HEK293 (cell line): Measurements from ENCODE around the gene LCN6.

Experiments used
- CTCF ChIA-PET: fragments of 350-600 bp; formaldehyde crosslinking; extraction: SDS; loops from one replicate; lab custom pipeline; 2021; ENCODE audit warnings: antibody characterized with exemption; lab: Yijun Ruan, JAX
- POLR2A ChIA-PET: fragments of 300-600 bp; formaldehyde crosslinking; extraction: SDS; loops from one replicate; lab custom pipeline; 2020; ENCODE audit warnings: antibody characterized with exemption, inconsistent platforms; lab: Yijun Ruan, JAX
- H3K27ac ChIP-seq: fragments of 200-500 bp; sonication (Bioruptor generic); 2 replicates; pipeline ENCODE4 v1.5.1; 2014; ENCODE audit warnings: low read depth, low read length, control low read depth, inconsistent platforms; ENCODE audit errors: extremely low read depth
- H3K36me3 ChIP-seq, 2 experiments: fragments of 200-500 bp in 1 of 2; sonication (Bioruptor generic) in 1 of 2; 1 replicate in 1 of 2; 2 replicates in 1 of 2; pipeline ENCODE4 v1.5.1; 2014 to 2017; ENCODE audit warnings: inconsistent platforms in 2 of 2, low read length in 2 of 2; ENCODE audit not compliant: control insufficient read depth in 2 of 2, insufficient read depth in 1 of 2
- H3K4me1 ChIP-seq: fragments of 200-500 bp; sonication (Bioruptor generic); 2 replicates; pipeline ENCODE4 v1.5.1; 2014; ENCODE audit warnings: mild to moderate bottlenecking, low read length, inconsistent platforms; ENCODE audit not compliant: control insufficient read depth, insufficient read depth
- H3K4me3 ChIP-seq: 2 replicates; pipeline ENCODE4 v1.5.1; 2011; ENCODE audit warnings: low read depth, mild to moderate bottlenecking, control low read depth, low read length, moderate library complexity
- H3K9me3 ChIP-seq: fragments of 200-500 bp; sonication (Bioruptor generic); 2 replicates; pipeline ENCODE4 v1.5.1; 2014; ENCODE audit warnings: low read depth, low read length, inconsistent platforms; ENCODE audit not compliant: control insufficient read depth, insufficient read depth
- ATF2 ChIP-seq: fragments of 450-650 bp; formaldehyde crosslinking; IDR thresholded peaks from 2 replicates; pipeline ENCODE4 v1.5.1; 2016; ENCODE audit warnings: missing biosample characterization, missing genetic modification characterization, low read depth
- INSM2 ChIP-seq: fragments of 450-650 bp; formaldehyde crosslinking; IDR thresholded peaks from 2 replicates; pipeline ENCODE4 v1.5.1; 2016; ENCODE audit warnings: missing biosample characterization, missing genetic modification characterization
- KLF1 ChIP-seq: fragments of 450-650 bp; formaldehyde crosslinking; IDR thresholded peaks from 2 replicates; pipeline ENCODE4 v1.5.1; 2016; ENCODE audit warnings: missing biosample characterization, missing genetic modification characterization
- MYNN ChIP-seq: fragments of 450-650 bp; formaldehyde crosslinking; IDR thresholded peaks from 2 replicates; pipeline ENCODE4 v1.5.1; 2016; ENCODE audit warnings: missing biosample characterization, missing genetic modification characterization, borderline replicate concordance
- PRDM6 ChIP-seq: fragments of 450-650 bp; formaldehyde crosslinking; IDR thresholded peaks from 2 replicates; pipeline ENCODE4 v1.5.1; 2017; ENCODE audit warnings: missing biosample characterization, missing genetic modification characterization
- SP7 ChIP-seq: fragments of 450-650 bp; formaldehyde crosslinking; IDR thresholded peaks from 2 replicates; pipeline ENCODE4 v1.5.1; 2016; ENCODE audit warnings: missing biosample characterization, missing genetic modification characterization
- ZBTB1 ChIP-seq: fragments of 450-650 bp; formaldehyde crosslinking; IDR thresholded peaks from 2 replicates; pipeline ENCODE4 v1.5.1; 2016; ENCODE audit warnings: missing biosample characterization, missing genetic modification characterization
- ZBTB10 ChIP-seq: fragments of 450-650 bp; formaldehyde crosslinking; IDR thresholded peaks from 2 replicates; pipeline ENCODE4 v1.5.1; 2016; ENCODE audit warnings: missing biosample characterization, missing genetic modification characterization
- ZBTB21 ChIP-seq: fragments of 450-650 bp; formaldehyde crosslinking; IDR thresholded peaks from 2 replicates; pipeline ENCODE4 v1.5.1; 2017; ENCODE audit warnings: missing biosample characterization, missing genetic modification characterization
- ZNF121 ChIP-seq: fragments of 450-650 bp; formaldehyde crosslinking; IDR thresholded peaks from 2 replicates; pipeline ENCODE4 v1.5.1; 2016; ENCODE audit warnings: missing biosample characterization, missing genetic modification characterization
- ZNF16 ChIP-seq: fragments of 450-650 bp; formaldehyde crosslinking; IDR thresholded peaks from 2 replicates; pipeline ENCODE4 v1.5.1; 2016; ENCODE audit warnings: low read depth, missing biosample characterization, missing genetic modification characterization
- ZNF223 ChIP-seq: fragments of 450-650 bp; formaldehyde crosslinking; IDR thresholded peaks from 2 replicates; pipeline ENCODE4 v1.5.1; 2016; ENCODE audit warnings: missing biosample characterization, missing genetic modification characterization
- ZNF23 ChIP-seq: fragments of 450-650 bp; formaldehyde crosslinking; IDR thresholded peaks from 2 replicates; pipeline ENCODE4 v1.5.1; 2016; ENCODE audit warnings: missing biosample characterization, missing genetic modification characterization, borderline replicate concordance
- ZNF239 ChIP-seq: fragments of 450-650 bp; formaldehyde crosslinking; IDR thresholded peaks from 2 replicates; pipeline ENCODE4 v1.5.1; 2016; ENCODE audit warnings: missing biosample characterization, missing genetic modification characterization
- ZNF311 ChIP-seq: fragments of 450-650 bp; formaldehyde crosslinking; IDR thresholded peaks from 2 replicates; pipeline ENCODE4 v1.5.1; 2017; ENCODE audit warnings: missing biosample characterization, missing genetic modification characterization, borderline replicate concordance
- ZNF391 ChIP-seq: fragments of 450-650 bp; formaldehyde crosslinking; IDR thresholded peaks from 2 replicates; pipeline ENCODE4 v1.5.1; 2016; ENCODE audit warnings: low read depth, missing biosample characterization, missing genetic modification characterization, borderline replicate concordance
- ZNF426 ChIP-seq: fragments of 450-650 bp; formaldehyde crosslinking; IDR thresholded peaks from 2 replicates; pipeline ENCODE4 v1.5.1; 2017; ENCODE audit warnings: missing biosample characterization, missing genetic modification characterization, mild to moderate bottlenecking, inconsistent platforms, moderate library complexity
- ZNF488 ChIP-seq: fragments of 450-650 bp; formaldehyde crosslinking; IDR thresholded peaks from 2 replicates; pipeline ENCODE4 v1.5.1; 2016; ENCODE audit warnings: missing biosample characterization, missing genetic modification characterization
- ZNF510 ChIP-seq: fragments of 450-650 bp; formaldehyde crosslinking; IDR thresholded peaks from 2 replicates; pipeline ENCODE4 v1.5.1; 2018; ENCODE audit warnings: mild to moderate bottlenecking, missing genetic modification characterization, missing biosample characterization; ENCODE audit not compliant: insufficient replicate concordance
- ZNF513 ChIP-seq: fragments of 450-650 bp; IDR thresholded peaks from 2 replicates; pipeline ENCODE4 v1.5.1; 2018; ENCODE audit warnings: missing biosample characterization, missing genetic modification characterization
- ZNF548 ChIP-seq: fragments of 450-650 bp; formaldehyde crosslinking; IDR thresholded peaks from 2 replicates; pipeline ENCODE4 v1.5.1; 2016; ENCODE audit warnings: missing biosample characterization, missing genetic modification characterization
- ZNF621 ChIP-seq: fragments of 450-650 bp; formaldehyde crosslinking; IDR thresholded peaks from 2 replicates; pipeline ENCODE4 v1.5.1; 2017; ENCODE audit warnings: missing biosample characterization, missing genetic modification characterization
- ZNF654 ChIP-seq: fragments of 450-650 bp; formaldehyde crosslinking; IDR thresholded peaks from 2 replicates; pipeline ENCODE4 v1.5.1; 2016; ENCODE audit warnings: low read depth, missing biosample characterization, missing genetic modification characterization
- ZNF704 ChIP-seq: fragments of 450-650 bp; formaldehyde crosslinking; IDR thresholded peaks from 2 replicates; pipeline ENCODE4 v1.5.1; 2016; ENCODE audit warnings: missing biosample characterization, missing genetic modification characterization
- ZSCAN16 ChIP-seq: fragments of 450-650 bp; formaldehyde crosslinking; IDR thresholded peaks from 2 replicates; pipeline ENCODE4 v1.5.1; 2016; ENCODE audit warnings: missing biosample characterization, missing genetic modification characterization

The LCN6 gene

GRCh38 chr9:136750526-136750925 lies 2.2 kb upstream of the LCN6 start (continued):
- TF ChIP-seq ZNF513 (tag by site-specific recombination) (no peak), INSM2 (tag by site-specific recombination) (no peak), ZNF23 (tag by site-specific recombination) (no peak), KLF1 (no peak), ATF2 (no peak), ZNF654 (tag by site-specific recombination) (no peak), ZNF16 (tag by site-specific recombination) (no peak), ZBTB10 (no peak), ZNF239 (no peak), ZNF121 (no peak), ZBTB21 (tag by site-specific recombination) (no peak), ZNF223 (tag by site-specific recombination) (no peak), ZNF704 (no peak)

- POLR2A ChIA-PET = interaction anchor here (5.1 kb wide), 1 partner anchor 21 kb away, joined by 21 read pairs; no protein-coding TSS in a partner anchor
- CTCF ChIA-PET = interaction anchor here (0.7 to 1.5 kb wide), 2 partner anchors 9 to 652 kb away, joined by 3 to 12 read pairs; partner anchors contain the start of gene LCN8
- H3K36me3 ChIP-seq = no peaks in the 10 kb centered on the region
- H3K27ac ChIP-seq = no peak overlapping the region
- no peak overlapping the region for H3K4me3 ChIP-seq
- H3K4me1 ChIP-seq = no peaks in the 10 kb centered on the region
- no peaks in the 10 kb centered on the region for H3K9me3 ChIP-seq
- TF ChIP-seq PRDM6 (no peak), ZBTB1 (tag by site-specific recombination) (no peak), ZNF654 (tag by site-specific recombination) (no peak), MYNN (no peak), ZNF488 (tag by site-specific recombination) (no peak), ZNF16 (tag by site-specific recombination) (no peak), ZNF311 (tag by site-specific recombination) (no peak), ZNF510 (tag by site-specific recombination) (no peak), SP7 (tag by site-specific recombination) (no peak), ZNF426 (no peak), ZSCAN16 (no peak), ZNF621 (no peak), ZNF391 (no peak), ZNF548 (tag by site-specific recombination) (no peak)
Measured at GRCh38 chr9:136748666-136749611, 614 bp upstream of the LCN6 start.
